HUES6 (cell line): Measurements from ENCODE around the gene PARP16.
"Not testable (repeated sequence)": the region's sequence is repeated elsewhere in the genome, so short reads cannot be mapped to it uniquely, and the experiment has no call there.

Experiments
- H3K27ac ChIP-seq: 2 replicates; pipeline ENCODE4 v1.7.0; 2013; ENCODE audit warnings: low read depth, mild to moderate bottlenecking, low read length, inconsistent platforms
- H3K27me3 ChIP-seq: 2 replicates; pipeline ENCODE4 v1.6.1; 2013; ENCODE audit warnings: low read length; ENCODE audit not compliant: control insufficient read depth, insufficient read depth
- H3K36me3 ChIP-seq: 2 replicates; pipeline ENCODE4 v1.6.1; 2013; ENCODE audit warnings: low read length; ENCODE audit not compliant: control insufficient read depth, insufficient read depth
- H3K4me1 ChIP-seq: 2 replicates; pipeline ENCODE4 v1.6.1; 2013; ENCODE audit warnings: low read length; ENCODE audit not compliant: control insufficient read depth, insufficient read depth
- H3K4me3 ChIP-seq: 2 replicates; pipeline ENCODE4 v1.5.1; 2013; ENCODE audit warnings: low read depth, low read length
- H3K9ac ChIP-seq: one replicate; pipeline ENCODE4 v1.6.1; 2013; ENCODE audit warnings: mild to moderate bottlenecking, low read length
- H3K9me3 ChIP-seq: 2 replicates; pipeline ENCODE4 v1.6.1; 2013; ENCODE audit warnings: low read depth, low read length; ENCODE audit not compliant: control insufficient read depth, insufficient read depth

Gene PARP16

GRCh38 chr15:65270811-65271545, 15.7 kb downstream of the PARP16 start:
- not testable (repeated sequence) for H3K36me3 ChIP-seq, H3K4me1 ChIP-seq, H3K9ac ChIP-seq, H3K27me3 ChIP-seq, H3K27ac ChIP-seq, H3K9me3 ChIP-seq, H3K4me3 ChIP-seq

DNA sequence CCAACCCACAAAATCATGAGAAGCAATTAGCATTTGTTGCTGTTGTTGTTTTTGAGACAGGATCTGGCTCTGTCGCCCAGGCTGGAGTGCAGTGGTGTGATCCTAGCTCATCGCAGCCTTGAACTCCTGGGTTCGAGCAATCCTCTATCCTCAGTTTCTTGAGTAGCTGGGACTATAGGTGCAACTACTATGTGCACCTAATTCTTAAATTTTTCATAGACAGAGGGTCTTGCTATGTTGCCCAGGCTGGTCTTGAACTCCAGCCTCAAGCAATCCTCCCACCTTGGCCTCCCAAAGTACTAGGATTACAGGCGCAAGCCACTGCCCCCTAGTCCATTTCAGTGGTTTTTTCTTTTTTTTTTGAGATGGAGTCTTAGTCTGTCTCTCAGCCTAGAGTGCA, 18.3 kb downstream of the PARP16 start:
- Histone ChIP-seq H3K9ac (no peak overlapping the region), H3K27me3 (no peaks in the 10 kb centered on the region), H3K36me3 (no peaks in the 10 kb centered on the region), H3K4me1 (peaks cover 17% of the 10 kb centered on the region), H3K4me3 (no peak overlapping the region), H3K27ac (no peak overlapping the region), H3K9me3 (no peaks in the 10 kb centered on the region)

DNA sequence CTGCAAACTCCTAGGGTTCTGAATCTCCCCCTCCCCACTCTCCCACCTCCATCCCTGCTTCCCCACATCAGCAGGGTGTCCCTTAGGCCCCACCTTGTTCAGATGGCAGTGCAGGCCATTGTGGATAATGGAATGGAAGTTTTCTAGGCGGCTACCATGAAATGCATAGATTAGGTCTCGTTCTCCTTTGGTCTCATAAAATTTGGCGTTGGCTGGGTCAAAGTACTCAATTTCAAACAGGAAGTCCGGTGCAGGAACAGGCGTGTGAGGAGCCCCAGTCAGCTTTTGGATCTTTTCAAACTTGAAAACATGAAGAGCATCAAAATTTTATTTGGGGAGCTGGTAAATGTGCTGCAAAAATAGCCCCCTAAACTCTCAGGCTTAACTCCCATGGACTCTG, 20.2 kb downstream of the PARP16 start:
- Histone ChIP-seq H3K9me3 (no peaks in the 10 kb centered on the region), H3K9ac (no peak overlapping the region), H3K4me1 (peaks cover 17% of the 10 kb centered on the region), H3K4me3 (no peak overlapping the region), H3K27me3 (no peaks in the 10 kb centered on the region), H3K36me3 (peaks cover 4% of the 10 kb centered on the region; the same call in 1 of the 2 replicates), H3K27ac (no peak overlapping the region)

- Histone ChIP-seq H3K9ac (no peak overlapping the region), H3K9me3 (no peaks in the 10 kb centered on the region), H3K27me3 (no peaks in the 10 kb centered on the region), H3K36me3 (peaks cover 11% of the 10 kb centered on the region), H3K27ac (no peak overlapping the region), H3K4me3 (no peak overlapping the region), H3K4me1 (peaks cover 14% of the 10 kb centered on the region)
Measured at GRCh38 chr15:65264863-65265430, 21.7 kb downstream of the PARP16 start.

- H3K27me3 ChIP-seq, result no peaks in the 10 kb centered on the region
- no peaks in the 10 kb centered on the region for H3K9me3 ChIP-seq
- no peak overlapping the region for H3K9ac ChIP-seq
- no peak overlapping the region for H3K27ac ChIP-seq
- H3K4me3 ChIP-seq, result no peak overlapping the region
- peaks cover 17% of the 10 kb centered on the region for H3K4me1 ChIP-seq
- H3K36me3 ChIP-seq, result peaks cover 13% of the 10 kb centered on the region
Measured at GRCh38 chr15:65263313-65263712, 23.4 kb downstream of the PARP16 start.

DNA sequence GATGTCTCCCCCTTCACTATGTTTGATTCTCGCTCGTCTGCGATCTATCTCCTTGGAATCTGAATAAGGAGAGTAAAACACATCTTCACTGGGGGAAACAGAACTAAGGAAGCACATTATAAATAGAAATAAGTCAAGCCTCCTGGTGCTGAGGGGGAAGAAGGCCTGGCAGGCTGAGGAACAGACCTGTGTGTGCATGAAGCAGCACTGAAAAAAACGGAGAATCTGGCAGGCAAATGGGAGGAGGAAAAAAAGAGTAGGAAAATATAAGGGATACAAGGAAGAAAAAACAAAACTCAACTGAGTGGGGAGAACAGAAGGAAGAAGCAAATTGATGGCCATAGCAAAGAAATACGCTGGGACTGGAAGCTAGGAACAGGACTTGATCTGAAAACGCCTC, 25.7 kb downstream of the PARP16 start:
- no peak overlapping the region for H3K27ac ChIP-seq
- H3K9ac ChIP-seq, result no peak overlapping the region
- H3K9me3 ChIP-seq, result no peaks in the 10 kb centered on the region
- H3K4me1 ChIP-seq, result peaks cover 14% of the 10 kb centered on the region
- H3K27me3 ChIP-seq, result no peaks in the 10 kb centered on the region
- no peak overlapping the region for H3K4me3 ChIP-seq
- H3K36me3 ChIP-seq, result peaks cover 13% of the 10 kb centered on the region

- H3K27ac ChIP-seq, result no peak overlapping the region
- no peak overlapping the region for H3K9ac ChIP-seq
- no peaks in the 10 kb centered on the region for H3K9me3 ChIP-seq
- peaks cover 13% of the 10 kb centered on the region for H3K36me3 ChIP-seq
- H3K4me3 ChIP-seq, result no peak overlapping the region
- H3K27me3 ChIP-seq, result no peaks in the 10 kb centered on the region
- peaks cover 8% of the 10 kb centered on the region; the same call in 1 of the 2 replicates for H3K4me1 ChIP-seq
Measured at GRCh38 chr15:65259367-65259797, 27.3 kb downstream of the PARP16 start.

DNA sequence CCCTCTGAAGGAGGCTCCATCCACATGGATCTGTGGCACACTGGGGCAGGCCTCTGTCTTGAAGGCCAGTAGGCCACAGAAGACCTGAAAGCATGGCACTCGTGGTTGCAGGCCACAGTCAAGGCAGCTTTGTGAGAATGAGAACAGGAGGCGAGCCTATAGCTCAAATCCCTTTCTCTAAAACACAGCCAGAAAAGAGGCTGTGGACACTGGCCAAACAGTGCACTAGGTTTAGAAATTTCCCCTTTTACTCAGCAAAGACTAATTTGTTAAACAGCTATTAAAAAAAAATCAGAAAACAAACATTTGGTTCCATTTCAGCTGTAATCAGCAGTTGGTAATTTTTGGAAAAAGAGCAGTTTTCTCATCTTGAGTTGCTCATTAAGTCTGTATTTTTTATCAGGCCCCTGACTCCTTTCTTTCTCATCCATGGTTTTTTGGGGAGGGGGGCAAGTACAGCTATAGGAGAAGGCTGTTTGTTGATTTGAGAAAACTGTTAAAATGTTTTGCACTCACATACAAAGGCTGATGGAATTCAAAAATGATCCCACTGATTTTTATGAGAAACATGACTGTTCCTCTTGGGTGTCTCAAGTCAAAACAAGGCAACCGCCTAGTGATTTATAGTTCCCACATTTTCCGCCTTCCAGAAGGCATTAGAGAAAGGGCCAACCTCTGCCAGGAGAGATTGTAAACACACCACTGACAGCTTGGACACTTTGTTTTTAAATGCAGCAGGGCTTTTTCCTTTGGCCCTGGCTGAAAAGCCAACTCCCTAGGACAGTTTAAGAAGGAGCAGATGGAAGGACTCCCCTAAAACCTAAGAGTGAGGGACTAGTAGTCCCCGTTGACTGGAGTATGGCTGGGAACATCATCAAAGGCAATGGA, 28.1 kb downstream of the PARP16 start:
- peaks cover 13% of the 10 kb centered on the region for H3K36me3 ChIP-seq
- H3K27ac ChIP-seq, result no peak overlapping the region
- no peaks in the 10 kb centered on the region for H3K9me3 ChIP-seq
- H3K27me3 ChIP-seq, result no peaks in the 10 kb centered on the region
- peaks cover 10% of the 10 kb centered on the region; the same call in 1 of the 2 replicates for H3K4me1 ChIP-seq
- H3K9ac ChIP-seq, result no peak overlapping the region
- H3K4me3 ChIP-seq, result no peak overlapping the region

GRCh38 chr15:65255486-65256140, 31.1 kb downstream of the PARP16 start:
- Histone ChIP-seq H3K27ac (no peak overlapping the region), H3K9ac (no peak overlapping the region), H3K4me3 (no peak overlapping the region), H3K4me1 (peaks cover 10% of the 10 kb centered on the region; the same call in 1 of the 2 replicates), H3K36me3 (peaks cover 8% of the 10 kb centered on the region), H3K27me3 (no peaks in the 10 kb centered on the region), H3K9me3 (no peaks in the 10 kb centered on the region)

DNA sequence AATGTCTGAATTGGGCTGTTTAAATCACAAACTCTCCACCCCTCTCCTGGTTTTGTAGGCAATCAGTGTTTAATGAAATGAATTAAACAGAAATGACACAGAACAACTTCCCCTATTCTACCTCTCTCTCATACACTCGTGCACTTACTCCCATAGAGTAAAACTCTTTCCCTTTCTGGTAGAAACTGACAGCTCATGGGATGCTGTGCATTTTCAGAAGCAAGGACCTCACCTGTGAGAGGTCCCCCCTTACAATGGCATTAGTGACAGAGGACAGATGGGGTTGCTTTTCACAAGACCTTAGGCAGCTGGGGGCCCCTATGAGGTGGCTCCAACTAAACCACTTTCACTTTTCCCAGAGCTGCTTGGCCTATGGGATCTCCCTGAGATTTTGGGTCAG, 31.9 kb downstream of the PARP16 start:
- Histone ChIP-seq H3K9ac (no peak overlapping the region), H3K36me3 (0 out of 2 replicates have a peak, but pooled peaks cover 2% of the 10 kb centered on the region), H3K4me1 (peaks cover 10% of the 10 kb centered on the region; the same call in 1 of the 2 replicates), H3K27me3 (no peaks in the 10 kb centered on the region), H3K4me3 (no peak overlapping the region), H3K9me3 (no peaks in the 10 kb centered on the region), H3K27ac (no peak overlapping the region)
